ENCODE results near the gene PDGFB. TPM values are rescaled to one million over a fixed set of nuclear protein-coding genes. Genes with fewer than 3 reads are reported as not detected.

Gene PDGFB
- total and polyA plus RNA-seq, 2 donors (not counting 1 experiment from before 2014, with no cell fraction given): 0.04 TPM; not detected in 1

DNA sequence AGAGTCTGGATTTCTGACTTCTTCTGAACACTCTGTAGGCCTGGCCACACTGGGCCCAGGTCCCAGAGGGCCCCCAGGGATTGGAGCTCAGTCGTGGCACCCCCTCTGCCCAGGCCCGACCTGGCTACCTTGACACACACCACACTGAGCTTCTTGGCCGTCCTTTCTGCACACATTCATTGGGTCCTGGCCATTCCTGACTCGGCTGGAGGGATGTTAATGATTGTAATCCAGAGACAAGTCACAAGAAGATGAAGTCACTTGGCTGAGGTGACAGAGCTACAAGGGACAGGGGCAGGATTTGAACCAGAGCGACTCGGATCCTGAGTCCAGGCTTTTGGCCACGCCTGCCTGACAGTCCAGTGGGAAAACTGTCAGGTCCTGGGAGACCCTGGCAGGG lies 23.9 kb upstream of the PDGFB start:
- H3K27me3 ChIP-seq (replicated peaks in 1 of 4; ENCODE audit: control extremely low read depth in 1 of 4, control insufficient read depth in 3 of 4, insufficient read depth in 4 of 4, low read length in 3 of 4): peaks cover 0 to 16% (median 0%) of the 10 kb centered on the region in 4 experiments
- Mint-ChIP-seq H3K27ac (no peak overlapping the region), H3K9me3 (ENCODE audit: insufficient read depth) (no peaks in the 10 kb centered on the region), H3K4me3 (no peak overlapping the region), H3K27me3 (peaks cover 16% of the 10 kb centered on the region), H3K4me1 (peaks cover 5% of the 10 kb centered on the region)
- H3K36me3 ChIP-seq (replicated peaks in 1 of 2; ENCODE audit: control extremely low read depth in 1 of 2, control insufficient read depth in 1 of 2, extremely low read depth in 1 of 2, insufficient read depth in 2 of 2, low read length in 1 of 2): no peaks in the 10 kb centered on the region
- CTCF ChIA-PET: no interaction called here
- H3K79me2 ChIP-seq (ENCODE audit: control insufficient read depth, insufficient read depth, low read length): no peaks in the 10 kb centered on the region
- no peaks in the 10 kb centered on the region for H4K20me1 ChIP-seq (ENCODE audit: control insufficient read depth, insufficient read depth, low read length, poor library complexity, severe bottlenecking)
- POLR2A ChIA-PET: no interaction called here
- DNase-seq (no peak), ATAC-seq (ENCODE audit: low read depth) (no peak)
- intact Hi-C loops (cut with micrococcal nuclease): no loop called here
- H3K9me3 ChIP-seq (ENCODE audit: control extremely low read depth in 1 of 3, control insufficient read depth in 2 of 3, insufficient read depth in 1 of 3, low read length in 2 of 3): peaks cover 0 to 19% (median 0%) of the 10 kb centered on the region in 3 donors
- no peak overlapping the region for H3K4me2 ChIP-seq (replicated peaks; ENCODE audit: low read depth, low read length, poor library complexity, severe bottlenecking)
- WGBS (ENCODE audit: insufficient coverage): 98% methylated on average over 5 of the region's 7 CpGs
- H3K4me1 ChIP-seq (ENCODE audit: control insufficient read depth in 2 of 2, insufficient read depth in 2 of 2, low read length in 2 of 2): peaks cover 0 to 6% of the 10 kb centered on the region in 2 donors
- no peak for TF ChIP-seq CTCF (IDR thresholded peaks at IDR 0.05)
- H2AFZ ChIP-seq (ENCODE audit: insufficient read depth, low read depth, low read length, poor library complexity, severe bottlenecking): no peak overlapping the region
- H3K9ac ChIP-seq (ENCODE audit: low read length): no peak overlapping the region
- no peak overlapping the region for H3K27ac ChIP-seq (ENCODE audit: low read length in 2 of 2)
- no peak overlapping the region for H3K4me3 ChIP-seq (ENCODE audit: control extremely low read depth in 1 of 5, extremely low read depth in 1 of 5, insufficient read depth in 1 of 5, low read depth in 2 of 5, low read length in 4 of 5)

GRCh38 chr22:39267974-39268373 lies 23.2 kb upstream of the PDGFB start:
- Mint-ChIP-seq H3K27me3 (peaks cover 16% of the 10 kb centered on the region), H3K4me3 (no peak overlapping the region), H3K9me3 (ENCODE audit: insufficient read depth) (no peaks in the 10 kb centered on the region), H3K4me1 (peaks cover 5% of the 10 kb centered on the region), H3K27ac (no peak overlapping the region)
- Histone ChIP-seq H3K4me3 (ENCODE audit: control extremely low read depth in 1 of 5, extremely low read depth in 1 of 5, insufficient read depth in 1 of 5, low read depth in 2 of 5, low read length in 4 of 5) (no peak overlapping the region), H4K20me1 (ENCODE audit: control insufficient read depth, insufficient read depth, low read length, poor library complexity, severe bottlenecking) (no peaks in the 10 kb centered on the region), H3K4me2 (replicated peaks; ENCODE audit: low read depth, low read length, poor library complexity, severe bottlenecking) (no peak overlapping the region), H3K9me3 (ENCODE audit: control extremely low read depth in 1 of 3, control insufficient read depth in 2 of 3, insufficient read depth in 1 of 3, low read length in 2 of 3) (peaks cover 0 to 21% (median 0%) of the 10 kb centered on the region in 3 donors), H3K36me3 (replicated peaks in 1 of 2; ENCODE audit: control extremely low read depth in 1 of 2, control insufficient read depth in 1 of 2, extremely low read depth in 1 of 2, insufficient read depth in 2 of 2, low read length in 1 of 2) (no peaks in the 10 kb centered on the region), H3K9ac (ENCODE audit: low read length) (no peak overlapping the region), H3K27ac (ENCODE audit: low read length in 2 of 2) (no peak overlapping the region), H2AFZ (ENCODE audit: insufficient read depth, low read depth, low read length, poor library complexity, severe bottlenecking) (no peak overlapping the region), H3K27me3 (replicated peaks in 1 of 4; ENCODE audit: control extremely low read depth in 1 of 4, control insufficient read depth in 3 of 4, insufficient read depth in 4 of 4, low read length in 3 of 4) (peaks cover 0 to 16% (median 0%) of the 10 kb centered on the region in 4 experiments), H3K79me2 (ENCODE audit: control insufficient read depth, insufficient read depth, low read length) (no peaks in the 10 kb centered on the region), H3K4me1 (ENCODE audit: control insufficient read depth in 2 of 2, insufficient read depth in 2 of 2, low read length in 2 of 2) (peaks cover 0 to 6% of the 10 kb centered on the region in 2 donors)
- no peak for DNase-seq
- intact Hi-C loops (cut with micrococcal nuclease): no loop called here
- TF ChIP-seq CTCF (IDR thresholded peaks at IDR 0.05) (no peak), EZH2 (IDR thresholded peaks at IDR 0.05; ENCODE audit: borderline replicate concordance, insufficient read depth, low read depth, low read length, poor library complexity, severe bottlenecking) (no peak)
- ChIA-PET POLR2A (no interaction called here), CTCF (interaction anchor here (0.7 kb wide), 1 partner anchor 76 kb away, joined by 3 read pairs; no protein-coding TSS in a partner anchor)
- no peak for ATAC-seq (ENCODE audit: low read depth)
- WGBS (ENCODE audit: insufficient coverage): 89% methylated on average over 3 of the region's 8 CpGs

Measured in B cell (primary cell).